ENCODE measurements around the gene PCDHB3.
A peak's percentile ranks its signal among the peaks of the same experiment; 100 is the strongest.

PCDHB3 gene

GRCh38 chr5:141100243-141100805, at the start of gene PCDHB3:
Gene PCDHB3 (plus strand): TSS chr5:141100473. CDS start chr5:141100650, 177 bp downstream.
- H3K4me3 ChIP-seq (ENCODE audit: low read depth, low read length) = no peak within 1 kb of the TSS
- DNase-seq (ENCODE audit: low read depth) = peak; percentile 2
- TF ChIP-seq, protein P1, sequence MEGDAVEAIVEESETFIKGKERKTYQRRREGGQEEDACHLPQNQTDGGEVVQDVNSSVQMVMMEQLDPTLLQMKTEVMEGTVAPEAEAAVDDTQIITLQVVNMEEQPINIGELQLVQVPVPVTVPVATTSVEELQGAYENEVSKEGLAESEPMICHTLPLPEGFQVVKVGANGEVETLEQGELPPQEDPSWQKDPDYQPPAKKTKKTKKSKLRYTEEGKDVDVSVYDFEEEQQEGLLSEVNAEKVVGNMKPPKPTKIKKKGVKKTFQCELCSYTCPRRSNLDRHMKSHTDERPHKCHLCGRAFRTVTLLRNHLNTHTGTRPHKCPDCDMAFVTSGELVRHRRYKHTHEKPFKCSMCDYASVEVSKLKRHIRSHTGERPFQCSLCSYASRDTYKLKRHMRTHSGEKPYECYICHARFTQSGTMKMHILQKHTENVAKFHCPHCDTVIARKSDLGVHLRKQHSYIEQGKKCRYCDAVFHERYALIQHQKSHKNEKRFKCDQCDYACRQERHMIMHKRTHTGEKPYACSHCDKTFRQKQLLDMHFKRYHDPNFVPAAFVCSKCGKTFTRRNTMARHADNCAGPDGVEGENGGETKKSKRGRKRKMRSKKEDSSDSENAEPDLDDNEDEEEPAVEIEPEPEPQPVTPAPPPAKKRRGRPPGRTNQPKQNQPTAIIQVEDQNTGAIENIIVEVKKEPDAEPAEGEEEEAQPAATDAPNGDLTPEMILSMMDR (IDR thresholded peaks at IDR 0.05; ENCODE audit: insufficient read depth, low read depth, low read length, missing control alignments) = no peak

DNA sequence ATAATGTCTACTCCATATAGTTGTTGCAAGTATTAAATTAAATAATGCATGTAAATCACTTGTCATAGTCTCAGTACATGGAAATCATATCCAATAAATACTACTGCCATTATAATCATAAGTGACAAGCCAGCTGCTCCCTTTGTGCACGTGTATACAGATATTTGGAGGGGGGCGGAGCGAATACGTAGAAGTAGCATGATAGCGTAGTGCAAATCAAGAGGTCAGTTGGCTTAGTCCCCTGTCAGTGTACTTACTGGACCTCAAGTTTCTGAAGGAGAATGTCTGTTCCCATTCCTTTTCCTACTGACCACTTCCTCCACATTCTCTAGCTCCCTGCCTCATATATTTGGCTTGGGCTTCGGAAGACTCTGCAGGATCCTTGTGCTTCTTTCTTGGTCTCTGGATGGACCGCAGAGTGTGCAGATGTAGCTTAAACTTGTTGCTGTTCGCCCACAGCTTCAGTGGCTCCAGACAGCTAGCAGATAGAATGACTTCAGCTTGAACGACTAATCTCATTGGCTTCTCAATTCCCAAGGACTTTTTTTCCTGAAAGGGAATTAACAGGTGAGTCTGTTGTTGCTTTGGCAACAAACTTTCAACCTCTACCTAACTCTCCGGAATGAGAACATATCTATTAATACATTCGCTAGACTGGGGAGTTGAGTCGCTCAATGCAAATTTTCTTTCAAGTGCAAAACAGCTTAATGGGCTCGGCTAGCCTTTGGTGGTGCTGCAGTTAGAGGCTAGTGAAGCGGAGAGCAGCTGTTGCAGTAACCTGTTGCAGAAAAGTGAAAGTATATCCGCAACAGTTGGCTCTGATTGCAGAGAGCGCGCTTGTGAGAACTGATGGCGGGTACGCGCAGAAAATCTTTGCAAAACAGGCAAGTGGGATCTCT, 49.4 kb upstream of the PCDHB3 start, which contains the start of gene PCDHB1:
Gene PCDHB1 (plus strand): TSS at position 753 of the 899 bp plus-strand sequence. CDS start 97 bp downstream, at position 850.
- no peak within 1 kb of the TSS for H3K4me3 ChIP-seq (ENCODE audit: low read depth, low read length)
- DNase-seq (ENCODE audit: low read depth) = no peak
- TF ChIP-seq, protein P1 (IDR thresholded peaks at IDR 0.05; ENCODE audit: insufficient read depth, low read depth, low read length, missing control alignments) = no peak

DNA sequence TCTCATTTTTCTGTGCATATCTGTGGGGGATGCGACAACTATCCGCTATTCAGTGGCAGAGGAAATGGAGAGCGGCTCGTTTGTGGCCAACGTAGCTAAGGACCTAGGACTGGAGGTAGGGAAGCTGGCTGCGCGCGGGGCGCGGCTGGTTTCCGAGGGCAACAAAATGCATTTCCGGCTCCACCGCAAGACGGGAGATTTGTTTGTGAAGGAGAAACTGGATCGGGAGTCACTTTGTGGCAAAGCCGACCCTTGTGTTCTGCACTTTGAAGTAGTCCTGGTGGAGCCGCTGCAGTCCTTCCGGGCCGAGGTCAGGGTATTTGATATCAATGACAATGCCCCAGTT, 48.8 kb upstream of the PCDHB3 start:
- TF ChIP-seq, protein P1 (IDR thresholded peaks at IDR 0.05; ENCODE audit: insufficient read depth, low read depth, low read length, missing control alignments) = no peak
- no peak for DNase-seq (ENCODE audit: low read depth)
- no peak overlapping the region for H3K4me3 ChIP-seq (ENCODE audit: low read depth, low read length)

DNA sequence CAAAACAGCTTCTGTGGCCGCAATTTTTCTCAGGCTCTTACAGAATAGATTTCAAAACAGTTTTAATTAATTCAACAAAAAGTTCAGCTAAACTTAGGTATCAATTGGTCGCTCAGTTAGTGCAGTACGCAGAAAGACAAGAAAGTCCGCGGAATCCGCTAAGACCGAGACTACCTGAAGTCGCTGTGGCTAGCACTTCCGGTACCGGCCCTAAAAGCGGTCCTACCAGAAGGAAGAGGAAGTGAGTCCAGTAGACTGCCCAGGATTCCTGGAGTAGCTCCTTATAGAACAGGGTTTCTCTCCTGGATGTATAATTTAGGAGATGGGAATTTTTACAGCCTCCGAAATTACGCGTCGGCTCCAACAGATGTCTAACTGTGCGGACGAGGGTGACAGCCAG, 22.4 kb upstream of the PCDHB3 start:
- no peak for DNase-seq (ENCODE audit: low read depth)
- no peak overlapping the region for H3K4me3 ChIP-seq (ENCODE audit: low read depth, low read length)
- TF ChIP-seq, protein P1 (IDR thresholded peaks at IDR 0.05; ENCODE audit: insufficient read depth, low read depth, low read length, missing control alignments) = no peak

DNA sequence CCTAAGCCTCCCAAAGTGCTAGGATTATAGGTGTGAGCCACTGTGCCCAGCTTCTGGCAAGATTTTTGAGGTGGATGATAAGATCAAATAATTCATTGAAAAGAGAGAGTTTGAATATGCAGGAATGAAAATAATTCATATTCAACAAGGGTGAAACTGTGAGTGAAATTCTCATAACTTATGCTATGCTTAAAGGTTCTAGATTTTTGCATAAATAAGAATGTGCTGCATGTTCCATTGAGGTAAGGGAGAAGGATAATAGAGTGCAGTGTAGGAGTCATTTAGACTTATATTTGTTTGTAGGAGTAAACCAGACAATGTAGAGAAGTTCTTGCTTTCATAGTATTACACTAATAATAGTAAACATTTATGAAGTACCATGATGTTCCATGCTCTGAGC, 18.0 kb upstream of the PCDHB3 start:
- no peak for DNase-seq (ENCODE audit: low read depth)
- TF ChIP-seq, protein P1 (IDR thresholded peaks at IDR 0.05; ENCODE audit: insufficient read depth, low read depth, low read length, missing control alignments) = no peak
- no peak overlapping the region for H3K4me3 ChIP-seq (ENCODE audit: low read depth, low read length)

DNA sequence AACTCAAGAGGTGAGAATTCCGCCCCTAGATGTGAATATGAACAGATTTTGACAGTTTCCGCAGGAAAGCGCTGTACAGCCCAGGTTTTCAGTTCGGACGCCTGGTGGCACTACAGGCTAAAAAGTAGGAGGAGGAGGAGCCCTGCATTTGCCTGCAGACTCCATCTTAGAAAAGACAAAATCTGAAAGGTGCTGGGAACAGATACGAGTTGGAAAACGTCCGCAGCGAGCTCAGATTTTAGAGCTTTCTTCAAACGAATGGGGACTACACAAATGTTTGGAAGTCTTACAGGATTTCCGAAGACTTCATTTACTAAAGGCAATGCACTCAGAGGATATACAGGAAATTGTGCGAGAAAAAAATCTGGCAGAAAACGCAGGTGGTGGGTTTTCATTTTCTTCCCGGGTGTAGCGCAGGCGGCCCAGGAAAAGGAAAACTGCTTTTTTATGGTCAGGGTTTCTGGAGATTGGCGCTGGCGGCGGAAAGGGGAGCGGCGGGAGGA, 15.7 kb upstream of the PCDHB3 start:
- DNase-seq (ENCODE audit: low read depth) = peak; percentile 12
- H3K4me3 ChIP-seq (ENCODE audit: low read depth, low read length) = no peak overlapping the region
- TF ChIP-seq, protein P1 (IDR thresholded peaks at IDR 0.05; ENCODE audit: insufficient read depth, low read depth, low read length, missing control alignments) = no peak
